Panc1 (cell line): ENCODE results near the gene PGF. TPM values are rescaled to one million over a fixed set of nuclear protein-coding genes. Genes with fewer than 3 reads are reported as not detected.

ENCODE experiments used
- ATAC-seq: fragments of 200-7000 bp; cut with Tn5 transposase; 2 replicates; pipeline ENCODE4 v1.9.1; 2020; ENCODE audit warnings: mild to moderate bottlenecking, moderate library complexity
- BruUV-seq: library from RNA; stranded (reverse); fragments of 400-500 nt; replicated peaks from 2 replicates; lab custom pipeline; 2021; lab: Mats Ljungman, UMichigan
- CTCF ChIA-PET: fragments of 300-600 bp; sonication (Branson Sonifier 250); formaldehyde crosslinking; loops from one replicate; lab custom pipeline; 2022; ENCODE audit warnings: antibody characterized with exemption; lab: Charles Lee
- POLR2A ChIA-PET: fragments of 300-600 bp; sonication (Branson Sonifier 250); formaldehyde crosslinking; loops from one replicate; lab custom pipeline; 2022; ENCODE audit warnings: antibody characterized with exemption; lab: Charles Lee
- DNase-seq: peaks from one replicate; pipeline ENCODE4 v3.0.0-alpha.2; 2010; ENCODE audit warnings: low read depth, low spot score
- H3K27ac ChIP-seq: 2 replicates; pipeline ENCODE4 v1.5.1; 2011; ENCODE audit warnings: mild to moderate bottlenecking, low read length, inconsistent platforms
- H3K27me3 ChIP-seq: fragments of 200-500 bp; sonication (Bioruptor generic); 2 replicates; pipeline ENCODE4 v1.6.0; 2014; ENCODE audit warnings: low read length, inconsistent platforms; ENCODE audit not compliant: control insufficient read depth, insufficient read depth
- H3K36me3 ChIP-seq: fragments of 200-500 bp; sonication (Bioruptor generic); 2 replicates; pipeline ENCODE4 v1.5.1; 2014; ENCODE audit warnings: inconsistent platforms, mild to moderate bottlenecking, low read length, moderate library complexity; ENCODE audit not compliant: control insufficient read depth, insufficient read depth
- H3K4me1 ChIP-seq: 2 replicates; pipeline ENCODE4 v1.5.1; 2011; ENCODE audit warnings: inconsistent platforms, mild to moderate bottlenecking, low read length, moderate library complexity; ENCODE audit not compliant: control insufficient read depth, insufficient read depth
- H3K4me3 ChIP-seq, 2 experiments: 2 replicates each; pipeline ENCODE4 v1.5.1; 2011 to 2012; ENCODE audit warnings: low read depth in 2 of 2, low read length in 2 of 2, mild to moderate bottlenecking in 2 of 2, inconsistent platforms in 1 of 2, moderate library complexity in 1 of 2
- H3K9me3 ChIP-seq: fragments of 200-500 bp; sonication (Bioruptor generic); 2 replicates; pipeline ENCODE4 v1.5.1; 2014; ENCODE audit warnings: low read depth, mild to moderate bottlenecking, inconsistent platforms, low read length, moderate library complexity; ENCODE audit not compliant: control insufficient read depth, insufficient read depth
- POLR2AphosphoS5 ChIP-seq: IDR thresholded peaks from 2 replicates; pipeline ENCODE4 v1.6.1; 2012; ENCODE audit warnings: mild to moderate bottlenecking, low read depth, low read length, moderate library complexity
- REST ChIP-seq, 2 experiments: IDR thresholded peaks; 2 replicates each; pipeline ENCODE4 v1.6.1; 2011 to 2012; ENCODE audit warnings: low read depth in 2 of 2, control low read depth in 1 of 2, low read length in 1 of 2, mild to moderate bottlenecking in 1 of 2, moderate library complexity in 1 of 2; ENCODE audit not compliant: insufficient read depth in 1 of 2
- SIN3A ChIP-seq: IDR thresholded peaks from 2 replicates; pipeline ENCODE4 v1.6.1; 2012; ENCODE audit warnings: low read depth, mild to moderate bottlenecking, low read length, moderate library complexity, borderline replicate concordance; ENCODE audit not compliant: insufficient read depth
- TCF7L2 ChIP-seq: IDR thresholded peaks from 2 replicates; pipeline ENCODE4 v1.6.1; 2011; ENCODE audit warnings: mild to moderate bottlenecking, low read depth, low read length, inconsistent platforms
- in situ Hi-C: cut with HindIII; loops from 2 replicates; pipeline ENCODE4 v1.10.0; 2016; ENCODE audit warnings: low sequenced_read_pairs, low pct_unique_long_range_greater_than_20kb
- intact Hi-C: fragments of 100-400 bp; cut with micrococcal nuclease; formaldehyde crosslinking; loops from one replicate; pipeline ENCODE4 v1.10.0; 2022; ENCODE audit not compliant: unreplicated experiment
- total RNA-seq: library from RNA; stranded (reverse); gene quantifications from one replicate; pipeline ENCODE4 v1.2.1, GENCODE V29; 2021; ENCODE audit not compliant: unreplicated experiment
- TF ChIP-seq, protein P1 (sequence below): fragments of 450-650 bp; IDR thresholded peaks from 2 replicates; pipeline ENCODE4 v1.5.1; 2017; ENCODE audit warnings: mild to moderate bottlenecking

PGF gene
- total RNA-seq, 1 experiment from 2014 or later: 7.3 TPM

DNA sequence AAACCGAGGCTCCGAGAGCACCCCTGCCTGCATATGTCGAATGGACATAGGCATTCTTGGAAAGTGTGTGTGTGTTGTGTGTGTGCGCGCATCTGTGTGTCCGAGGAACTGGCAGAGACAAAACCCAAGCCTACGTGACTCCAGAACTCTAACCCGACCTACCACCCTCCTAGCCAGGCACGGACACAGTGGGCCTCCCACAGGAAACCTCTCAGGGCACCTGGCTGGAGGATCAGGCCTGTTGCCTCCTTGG is 556 bp upstream of the PGF start:
- ChIA-PET POLR2A (no interaction called here), CTCF (no interaction called here)
- BruUV-seq: no TSS peak
- Histone ChIP-seq H3K27me3 (no peaks in the 10 kb centered on the region), H3K4me1 (peaks cover 5% of the 10 kb centered on the region; the same call in 1 of the 2 replicates), H3K4me3 (peak overlapping the region; percentile 47 to 53), H3K27ac (no peak overlapping the region), H3K36me3 (no peaks in the 10 kb centered on the region), H3K9me3 (no peaks in the 10 kb centered on the region)
- intact Hi-C loops: no loop called here
- in situ Hi-C loops: no loop called here
- ATAC-seq: no peak
- TF ChIP-seq SIN3A (no peak), POLR2AphosphoS5 (no peak), REST (IDR thresholded peaks at IDR 0.05; ENCODE audit: insufficient read depth in 1 of 2, low read depth in 2 of 2, low read length in 1 of 2) (no peak), TCF7L2 (no peak)
- TF ChIP-seq, protein P1, sequence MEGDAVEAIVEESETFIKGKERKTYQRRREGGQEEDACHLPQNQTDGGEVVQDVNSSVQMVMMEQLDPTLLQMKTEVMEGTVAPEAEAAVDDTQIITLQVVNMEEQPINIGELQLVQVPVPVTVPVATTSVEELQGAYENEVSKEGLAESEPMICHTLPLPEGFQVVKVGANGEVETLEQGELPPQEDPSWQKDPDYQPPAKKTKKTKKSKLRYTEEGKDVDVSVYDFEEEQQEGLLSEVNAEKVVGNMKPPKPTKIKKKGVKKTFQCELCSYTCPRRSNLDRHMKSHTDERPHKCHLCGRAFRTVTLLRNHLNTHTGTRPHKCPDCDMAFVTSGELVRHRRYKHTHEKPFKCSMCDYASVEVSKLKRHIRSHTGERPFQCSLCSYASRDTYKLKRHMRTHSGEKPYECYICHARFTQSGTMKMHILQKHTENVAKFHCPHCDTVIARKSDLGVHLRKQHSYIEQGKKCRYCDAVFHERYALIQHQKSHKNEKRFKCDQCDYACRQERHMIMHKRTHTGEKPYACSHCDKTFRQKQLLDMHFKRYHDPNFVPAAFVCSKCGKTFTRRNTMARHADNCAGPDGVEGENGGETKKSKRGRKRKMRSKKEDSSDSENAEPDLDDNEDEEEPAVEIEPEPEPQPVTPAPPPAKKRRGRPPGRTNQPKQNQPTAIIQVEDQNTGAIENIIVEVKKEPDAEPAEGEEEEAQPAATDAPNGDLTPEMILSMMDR: no peak
- DNase-seq: no peak

DNA sequence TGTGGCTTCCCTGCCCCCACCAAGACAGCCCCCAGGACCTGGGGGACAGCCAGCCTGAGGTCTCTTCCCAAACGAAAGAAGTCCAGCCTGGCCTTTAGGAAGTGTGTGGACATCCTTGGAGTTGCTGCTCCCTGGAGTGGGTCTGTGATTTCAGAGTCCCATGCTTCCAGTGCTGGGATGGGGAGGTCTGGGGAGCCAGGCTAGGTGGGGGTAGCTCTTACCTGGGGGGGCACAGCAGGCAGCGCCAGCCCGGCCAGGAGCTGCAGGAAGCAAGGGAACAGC is 509 bp downstream of the PGF start:
- TF ChIP-seq SIN3A (no peak), REST (IDR thresholded peaks at IDR 0.05; ENCODE audit: insufficient read depth in 1 of 2, low read depth in 2 of 2, low read length in 1 of 2) (no peak), TCF7L2 (no peak), POLR2AphosphoS5 (no peak)
- TF ChIP-seq, protein P1: no peak
- in situ Hi-C loops: no loop called here
- POLR2A ChIA-PET: no interaction called here
- Histone ChIP-seq H3K27me3 (no peaks in the 10 kb centered on the region), H3K9me3 (no peaks in the 10 kb centered on the region), H3K4me3 (peak overlapping the region; percentile 47 to 53), H3K4me1 (peaks cover 11% of the 10 kb centered on the region; the same call in 1 of the 2 replicates), H3K27ac (no peak overlapping the region; the same call in 1 of the 2 replicates), H3K36me3 (no peaks in the 10 kb centered on the region)
- DNase-seq: no peak
- intact Hi-C loops: no loop called here
- BruUV-seq: no TSS peak
- CTCF ChIA-PET: interaction anchor here (0.7 kb wide), 1 partner anchor 9 kb away, joined by 3 read pairs; no protein-coding TSS in a partner anchor
- ATAC-seq: peak; percentile 11; the same call in 1 of the 2 replicates
